ENCODE data around the gene MPP2.
"Not testable (repeated sequence)": the region's sequence is repeated elsewhere in the genome, so short reads cannot be mapped to it uniquely, and the experiment has no call there.

MPP2 gene

GRCh38 chr17:43844241-43844640 is 63.1 kb downstream of the MPP2 start:
- no peak for FAIRE-seq

- FAIRE-seq, result no peak
Measured at GRCh38 chr17:43842975-43843325, 64.4 kb downstream of the MPP2 start.

DNA sequence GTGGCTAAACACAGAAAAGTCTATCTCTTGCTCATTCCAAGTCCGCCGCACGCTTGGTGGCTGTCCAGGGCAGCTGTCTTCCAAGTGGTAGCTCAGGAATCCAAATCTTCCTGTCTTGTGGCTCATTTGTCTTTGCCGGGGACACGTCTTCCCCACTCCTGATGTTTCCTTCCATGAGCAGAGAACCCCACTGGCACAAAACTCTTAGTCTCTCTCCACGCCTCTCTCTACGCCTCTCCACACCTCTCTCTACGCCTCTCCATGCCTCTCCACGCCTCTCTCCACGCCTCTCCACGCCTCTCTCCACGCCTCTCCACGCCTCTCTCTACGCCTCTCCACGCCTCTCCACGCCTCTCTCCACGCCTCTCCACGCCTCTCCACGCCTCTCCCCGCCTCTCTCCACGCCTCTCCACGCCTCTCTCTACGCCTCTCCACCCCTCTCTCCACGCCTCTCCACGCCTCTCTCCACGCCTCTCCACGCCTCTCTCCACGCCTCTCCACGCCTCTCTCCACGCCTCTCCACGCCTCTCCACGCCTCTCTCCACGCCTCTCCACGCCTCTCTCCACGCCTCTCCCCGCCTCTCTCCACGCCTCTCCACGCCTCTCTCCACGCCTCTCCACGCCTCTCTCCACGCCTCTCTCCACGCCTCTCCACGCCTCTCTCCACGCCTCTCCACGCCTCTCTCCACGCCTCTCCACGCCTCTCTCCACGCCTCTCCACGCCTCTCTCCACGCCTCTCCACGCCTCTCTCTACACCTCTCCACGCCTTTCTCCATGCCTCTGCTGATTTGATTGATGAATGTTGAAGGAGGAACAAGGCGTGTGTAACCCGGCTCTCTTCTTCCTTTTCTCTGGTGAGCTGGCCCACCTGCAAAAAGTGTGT is 65.0 kb downstream of the MPP2 start:
- FAIRE-seq, result not testable (repeated sequence)

- FAIRE-seq, result no peak
Measured at GRCh38 chr17:43841282-43841681, 66.1 kb downstream of the MPP2 start.

DNA sequence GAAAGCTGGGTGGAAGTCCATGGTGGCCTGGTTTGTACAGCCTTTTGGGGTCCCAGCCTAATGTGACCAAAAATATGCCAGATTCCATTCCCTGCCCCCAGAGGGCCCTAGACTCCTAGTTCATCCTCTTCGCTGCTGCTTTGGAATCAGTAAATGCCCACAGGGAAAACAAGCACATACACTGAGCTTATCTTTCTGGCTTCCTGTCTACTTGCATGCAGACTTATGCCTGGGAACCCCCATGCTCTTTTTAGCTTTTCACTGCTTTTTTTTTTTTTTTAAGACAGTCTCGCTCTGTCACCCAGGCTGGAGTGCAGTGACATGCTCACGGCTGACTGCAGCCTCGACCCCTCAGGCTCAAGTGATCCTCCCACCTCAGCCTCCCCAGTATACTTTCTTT is 66.5 kb downstream of the MPP2 start:
- FAIRE-seq, result no peak

DNA sequence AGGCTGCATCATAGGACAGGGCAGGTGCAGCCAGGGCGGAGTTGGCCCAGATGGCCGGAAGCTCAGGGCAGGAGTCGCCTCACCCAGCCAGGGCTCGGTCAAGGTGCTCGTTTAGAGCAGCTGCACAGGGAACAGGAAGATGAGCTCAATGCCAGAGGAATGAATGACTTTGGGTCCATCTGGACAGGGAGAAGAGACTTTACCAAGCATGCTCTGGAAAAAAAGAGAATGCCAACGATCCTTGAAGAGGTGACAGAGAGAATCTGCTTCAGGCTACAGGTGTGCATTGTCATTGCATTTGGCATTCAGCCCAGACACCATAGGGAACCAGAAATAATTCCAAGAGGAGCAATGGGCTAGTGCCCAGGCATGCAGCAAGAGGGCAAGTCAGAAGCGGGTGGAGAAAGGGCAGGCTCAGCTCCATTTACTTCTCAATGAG is 67.6 kb downstream of the MPP2 start:
- no peak for FAIRE-seq

- FAIRE-seq, result no peak
Measured at GRCh38 chr17:43834106-43834505, 73.2 kb downstream of the MPP2 start.

DNA sequence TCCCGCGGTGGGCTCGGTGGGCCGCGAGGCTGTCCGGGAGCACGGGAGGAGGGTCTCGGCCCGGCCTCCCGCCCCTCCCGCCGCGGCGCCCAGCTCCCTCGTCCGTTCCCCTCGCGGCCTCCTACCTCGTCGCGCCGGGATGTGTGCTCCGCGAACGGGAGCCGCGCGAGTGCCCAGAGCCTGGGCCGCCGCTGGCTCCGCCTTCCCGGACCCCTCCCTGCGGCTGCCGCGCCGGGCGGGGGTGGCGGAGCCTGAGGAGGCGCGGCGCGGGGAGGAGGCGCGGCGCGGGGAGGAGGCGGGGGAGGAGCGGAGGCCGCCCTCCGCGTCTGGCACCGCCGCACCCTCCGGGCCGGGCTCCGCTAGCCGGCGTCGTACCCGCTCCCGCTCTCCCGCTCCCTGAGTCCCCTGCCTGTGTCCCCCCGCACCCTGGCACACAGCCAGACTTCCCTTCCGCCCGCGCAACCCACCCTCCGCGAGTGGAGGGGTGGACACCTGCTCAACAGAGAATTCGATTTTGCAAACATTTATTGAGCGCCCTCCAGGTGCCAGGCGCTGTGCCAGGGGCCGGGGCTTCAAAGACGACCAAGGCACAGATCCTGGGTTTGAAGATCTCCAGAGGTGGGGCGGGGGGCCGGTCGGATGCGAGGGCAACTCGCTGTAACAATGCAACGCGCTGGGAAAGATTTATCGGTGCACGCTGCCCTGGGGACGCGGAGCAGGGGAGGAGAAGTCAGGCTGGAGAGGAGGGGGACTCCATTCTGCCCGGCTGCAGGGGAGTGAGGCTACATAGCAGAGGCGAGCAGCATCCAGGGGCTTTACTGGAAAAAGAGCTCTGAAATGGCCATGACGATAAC is 74.1 kb downstream of the MPP2 start, which contains the start of gene MPP3:
TSS of gene MPP3 (minus strand) at position 171 of the 854 bp plus-strand sequence. CDS start 1,240 bp downstream, outside the sequence.
- no peak for FAIRE-seq

GRCh38 chr17:43832168-43832975 is 75.0 kb downstream of the MPP2 start:
- FAIRE-seq, result no peak

GRCh38 chr17:43831633-43832032 is 75.7 kb downstream of the MPP2 start:
- no peak for FAIRE-seq

GRCh38 chr17:43830510-43831140 is 76.7 kb downstream of the MPP2 start:
- no peak for FAIRE-seq

DNA sequence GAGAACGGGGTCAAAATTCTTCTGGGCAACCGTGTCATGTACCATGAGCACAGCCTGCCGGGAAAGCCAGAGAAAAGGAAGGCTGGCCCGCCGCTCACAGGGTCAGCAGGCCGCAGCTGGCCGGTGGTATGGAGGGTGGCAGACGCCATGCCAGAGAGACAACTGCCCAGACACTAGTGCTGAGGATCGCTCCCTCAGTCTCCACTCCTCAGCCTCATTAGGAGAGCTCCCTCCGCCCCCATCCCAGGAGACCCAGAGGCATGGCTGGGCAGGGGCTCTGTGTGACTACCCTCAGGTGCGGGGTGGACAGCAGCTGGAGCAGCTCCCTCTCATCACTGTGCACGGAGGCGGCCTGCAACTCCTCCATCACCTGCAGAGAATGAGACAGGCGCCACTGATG is 77.6 kb downstream of the MPP2 start:
- no peak for FAIRE-seq

- no peak for FAIRE-seq
Measured at GRCh38 chr17:43827596-43827995, 79.7 kb downstream of the MPP2 start.

- FAIRE-seq, result no peak
Measured at GRCh38 chr17:43826206-43826605, 81.1 kb downstream of the MPP2 start.

GRCh38 chr17:43825567-43825966 is 81.8 kb downstream of the MPP2 start:
- FAIRE-seq, result no peak

Data from A204.1 (cell line).